ENCODE measurements around the gene NREP.

NREP gene

GRCh38 chr5:111745075-111745739 is 11.8 kb downstream of the NREP start:
- Histone ChIP-seq H3K9me3 (ENCODE audit: insufficient read depth, low read length) (no peaks in the 10 kb centered on the region), H3K4me3 (ENCODE audit: insufficient read length, low read depth) (no peak overlapping the region), H3K9ac (ENCODE audit: insufficient read length, low read depth) (no peak overlapping the region), H3K36me3 (ENCODE audit: insufficient read depth, insufficient read length, low read length) (peaks cover 21% of the 10 kb centered on the region), H3K4me1 (ENCODE audit: insufficient read depth, insufficient read length) (no peaks in the 10 kb centered on the region), H3K27me3 (ENCODE audit: insufficient read depth, insufficient read length) (no peaks in the 10 kb centered on the region)
- TF ChIP-seq YY1 (IDR thresholded peaks at IDR 0.05; ENCODE audit: insufficient read depth, insufficient read length) = no peak
- no peak for TF ChIP-seq SUZ12 (IDR thresholded peaks at IDR 0.05; ENCODE audit: extremely low read depth, insufficient read depth, insufficient read length)
- no peak for TF ChIP-seq ZNF274 (IDR thresholded peaks at IDR 0.05; ENCODE audit: low read depth, low read length)
- DNase-seq (ENCODE audit: low read depth, low spot score) = no peak

- TF ChIP-seq YY1 (IDR thresholded peaks at IDR 0.05; ENCODE audit: insufficient read depth, insufficient read length) = no peak
- no peak for TF ChIP-seq SUZ12 (IDR thresholded peaks at IDR 0.05; ENCODE audit: extremely low read depth, insufficient read depth, insufficient read length)
- TF ChIP-seq ZNF274 (IDR thresholded peaks at IDR 0.05; ENCODE audit: low read depth, low read length) = no peak
- H3K9me3 ChIP-seq (ENCODE audit: insufficient read depth, low read length) = no peaks in the 10 kb centered on the region
- no peak overlapping the region for H3K9ac ChIP-seq (ENCODE audit: insufficient read length, low read depth)
- H3K27me3 ChIP-seq (ENCODE audit: insufficient read depth, insufficient read length) = no peaks in the 10 kb centered on the region
- DNase-seq (ENCODE audit: low read depth, low spot score) = no peak
- H3K36me3 ChIP-seq (ENCODE audit: insufficient read depth, insufficient read length, low read length) = peaks cover 13% of the 10 kb centered on the region
- H3K4me1 ChIP-seq (ENCODE audit: insufficient read depth, insufficient read length) = no peaks in the 10 kb centered on the region
- H3K4me3 ChIP-seq (ENCODE audit: insufficient read length, low read depth) = no peak overlapping the region
These were observed 12.5 kb downstream of the NREP start for GRCh38 chr5:111744455-111744854.

- no peaks in the 10 kb centered on the region for H3K27me3 ChIP-seq (ENCODE audit: insufficient read depth, insufficient read length)
- no peaks in the 10 kb centered on the region for H3K9me3 ChIP-seq (ENCODE audit: insufficient read depth, low read length)
- H3K4me1 ChIP-seq (ENCODE audit: insufficient read depth, insufficient read length) = no peaks in the 10 kb centered on the region
- no peak overlapping the region for H3K4me3 ChIP-seq (ENCODE audit: insufficient read length, low read depth)
- no peak for DNase-seq (ENCODE audit: low read depth, low spot score)
- H3K36me3 ChIP-seq (ENCODE audit: insufficient read depth, insufficient read length, low read length) = peaks cover 13% of the 10 kb centered on the region
- H3K9ac ChIP-seq (ENCODE audit: insufficient read length, low read depth) = no peak overlapping the region
- TF ChIP-seq ZNF274 (IDR thresholded peaks at IDR 0.05; ENCODE audit: low read depth, low read length) = no peak
- no peak for TF ChIP-seq YY1 (IDR thresholded peaks at IDR 0.05; ENCODE audit: insufficient read depth, insufficient read length)
- no peak for TF ChIP-seq SUZ12 (IDR thresholded peaks at IDR 0.05; ENCODE audit: extremely low read depth, insufficient read depth, insufficient read length)
These were observed 13.0 kb downstream of the NREP start for GRCh38 chr5:111743988-111744387.

GRCh38 chr5:111743512-111743911 is 13.5 kb downstream of the NREP start:
- Histone ChIP-seq H3K4me3 (ENCODE audit: insufficient read length, low read depth) (no peak overlapping the region), H3K4me1 (ENCODE audit: insufficient read depth, insufficient read length) (no peaks in the 10 kb centered on the region), H3K36me3 (ENCODE audit: insufficient read depth, insufficient read length, low read length) (peaks cover 12% of the 10 kb centered on the region), H3K9me3 (ENCODE audit: insufficient read depth, low read length) (no peaks in the 10 kb centered on the region), H3K9ac (ENCODE audit: insufficient read length, low read depth) (no peak overlapping the region), H3K27me3 (ENCODE audit: insufficient read depth, insufficient read length) (no peaks in the 10 kb centered on the region)
- no peak for DNase-seq (ENCODE audit: low read depth, low spot score)
- no peak for TF ChIP-seq YY1 (IDR thresholded peaks at IDR 0.05; ENCODE audit: insufficient read depth, insufficient read length)
- no peak for TF ChIP-seq ZNF274 (IDR thresholded peaks at IDR 0.05; ENCODE audit: low read depth, low read length)
- no peak for TF ChIP-seq SUZ12 (IDR thresholded peaks at IDR 0.05; ENCODE audit: extremely low read depth, insufficient read depth, insufficient read length)

GRCh38 chr5:111742177-111742994 is 14.6 kb downstream of the NREP start:
- Histone ChIP-seq H3K9ac (ENCODE audit: insufficient read length, low read depth) (no peak overlapping the region), H3K27me3 (ENCODE audit: insufficient read depth, insufficient read length) (no peaks in the 10 kb centered on the region), H3K4me1 (ENCODE audit: insufficient read depth, insufficient read length) (no peaks in the 10 kb centered on the region), H3K4me3 (ENCODE audit: insufficient read length, low read depth) (no peak overlapping the region), H3K9me3 (ENCODE audit: insufficient read depth, low read length) (no peaks in the 10 kb centered on the region), H3K36me3 (ENCODE audit: insufficient read depth, insufficient read length, low read length) (peaks cover 7% of the 10 kb centered on the region)
- DNase-seq (ENCODE audit: low read depth, low spot score) = no peak
- no peak for TF ChIP-seq SUZ12 (IDR thresholded peaks at IDR 0.05; ENCODE audit: extremely low read depth, insufficient read depth, insufficient read length)

- TF ChIP-seq SUZ12 (IDR thresholded peaks at IDR 0.05; ENCODE audit: extremely low read depth, insufficient read depth, insufficient read length) = no peak
- no peak for TF ChIP-seq YY1 (IDR thresholded peaks at IDR 0.05; ENCODE audit: insufficient read depth, insufficient read length)
- TF ChIP-seq ZNF274 (IDR thresholded peaks at IDR 0.05; ENCODE audit: low read depth, low read length) = no peak
- no peaks in the 10 kb centered on the region for H3K27me3 ChIP-seq (ENCODE audit: insufficient read depth, insufficient read length)
- no peak overlapping the region for H3K9ac ChIP-seq (ENCODE audit: insufficient read length, low read depth)
- H3K4me3 ChIP-seq (ENCODE audit: insufficient read length, low read depth) = no peak overlapping the region
- H3K4me1 ChIP-seq (ENCODE audit: insufficient read depth, insufficient read length) = no peaks in the 10 kb centered on the region
- no peaks in the 10 kb centered on the region for H3K9me3 ChIP-seq (ENCODE audit: insufficient read depth, low read length)
- H3K36me3 ChIP-seq (ENCODE audit: insufficient read depth, insufficient read length, low read length) = peaks cover 7% of the 10 kb centered on the region
- DNase-seq (ENCODE audit: low read depth, low spot score) = no peak
These were observed 15.7 kb downstream of the NREP start for GRCh38 chr5:111741278-111741677.

GRCh38 chr5:111739416-111739815 is 17.6 kb downstream of the NREP start:
- Histone ChIP-seq H3K9ac (ENCODE audit: insufficient read length, low read depth) (no peak overlapping the region), H3K4me3 (ENCODE audit: insufficient read length, low read depth) (no peak overlapping the region), H3K9me3 (ENCODE audit: insufficient read depth, low read length) (no peaks in the 10 kb centered on the region), H3K27me3 (ENCODE audit: insufficient read depth, insufficient read length) (no peaks in the 10 kb centered on the region), H3K36me3 (ENCODE audit: insufficient read depth, insufficient read length, low read length) (peaks cover 12% of the 10 kb centered on the region), H3K4me1 (ENCODE audit: insufficient read depth, insufficient read length) (no peaks in the 10 kb centered on the region)
- no peak for DNase-seq (ENCODE audit: low read depth, low spot score)
- TF ChIP-seq YY1 (IDR thresholded peaks at IDR 0.05; ENCODE audit: insufficient read depth, insufficient read length) = no peak
- TF ChIP-seq SUZ12 (IDR thresholded peaks at IDR 0.05; ENCODE audit: extremely low read depth, insufficient read depth, insufficient read length) = no peak
- no peak for TF ChIP-seq ZNF274 (IDR thresholded peaks at IDR 0.05; ENCODE audit: low read depth, low read length)
